WTC11 (cell line): Measurements from ENCODE around the gene ZNF451. TPM values are rescaled to one million over a fixed set of nuclear protein-coding genes. Genes with fewer than 3 reads are reported as not detected.

ENCODE experiments used
- ATAC-seq: fragments of 200-7000 bp; cut with Tn5 transposase; 2 replicates; pipeline ENCODE4 v1.10.0; 2021; ENCODE audit warnings: mild to moderate bottlenecking, moderate library complexity
- CTCF ChIA-PET: fragments of 300-600 bp; sonication (Branson Sonifier 250); formaldehyde crosslinking; loops from one replicate; lab custom pipeline; 2021; ENCODE audit warnings: antibody characterized with exemption; lab: Charles Lee
- POLR2A ChIA-PET: fragments of 350-600 bp; sonication (Branson Sonifier 250); formaldehyde crosslinking; loops from one replicate; lab custom pipeline; 2021; ENCODE audit warnings: antibody characterized with exemption; lab: Charles Lee
- DNase-seq: peaks from one replicate; pipeline ENCODE4 v3.0.0; 2021; ENCODE audit warnings: low spot score
- H3K27ac Mint-ChIP-seq: 2 replicates; pipeline ENCODE4 v1.8.0; 2021; ENCODE audit warnings: mixed read lengths
- H3K27me3 Mint-ChIP-seq: 2 replicates; pipeline ENCODE4 v1.8.0; 2021; ENCODE audit warnings: low read depth, mild to moderate bottlenecking, moderate library complexity, mixed read lengths
- H3K36me3 Mint-ChIP-seq: 2 replicates; pipeline ENCODE4 v1.8.0; 2021; ENCODE audit warnings: mixed read lengths
- H3K4me1 Mint-ChIP-seq: 2 replicates; pipeline ENCODE4 v1.8.0; 2022; ENCODE audit warnings: mixed read lengths
- H3K4me3 Mint-ChIP-seq: 2 replicates; pipeline ENCODE4 v1.8.0; 2021; ENCODE audit warnings: mild to moderate bottlenecking, moderate library complexity, mixed read lengths
- H3K9me3 Mint-ChIP-seq: 2 replicates; pipeline ENCODE4 v1.8.0; 2021; ENCODE audit warnings: mixed read lengths
- AFF4 ChIP-seq: sonication (generic); formaldehyde crosslinking; IDR thresholded peaks from 2 replicates; pipeline ENCODE4 v1.8.1; 2023; ENCODE audit warnings: mild to moderate bottlenecking, missing genetic modification reagents, borderline replicate concordance
- AR ChIP-seq: fragments of 250-450 bp; sonication (Bioruptor Pico); IDR thresholded peaks from 2 replicates; pipeline ENCODE4 v1.9.0; 2021; ENCODE audit warnings: mild to moderate bottlenecking
- ATF1 ChIP-seq: sonication (generic); formaldehyde crosslinking; IDR thresholded peaks from 2 replicates; pipeline ENCODE4 v1.8.1; 2023; ENCODE audit warnings: mild to moderate bottlenecking, moderate library complexity, missing genetic modification reagents
- ATF6 ChIP-seq: sonication (generic); formaldehyde crosslinking; IDR thresholded peaks from 2 replicates; pipeline ENCODE4 v1.8.1; 2023; ENCODE audit warnings: mild to moderate bottlenecking, missing genetic modification reagents
- CDX4 ChIP-seq: fragments of 250-450 bp; sonication (Bioruptor Pico); IDR thresholded peaks from 2 replicates; pipeline ENCODE4 v1.9.0; 2021; ENCODE audit warnings: moderate library complexity, mild to moderate bottlenecking, inconsistent platforms, borderline replicate concordance
- CREM ChIP-seq: sonication (generic); formaldehyde crosslinking; IDR thresholded peaks from 2 replicates; pipeline ENCODE4 v1.8.1; 2022; ENCODE audit warnings: mild to moderate bottlenecking, missing genetic modification reagents, moderate library complexity
- EMX1 ChIP-seq: fragments of 250-450 bp; sonication (Bioruptor Pico); IDR thresholded peaks from 2 replicates; pipeline ENCODE4 v1.8.0; 2021; ENCODE audit warnings: mild to moderate bottlenecking
- FOXP1 ChIP-seq: sonication (generic); formaldehyde crosslinking; IDR thresholded peaks from 2 replicates; pipeline ENCODE4 v1.8.0; 2022; ENCODE audit warnings: missing genetic modification reagents, mild to moderate bottlenecking, moderate library complexity, borderline replicate concordance
- IRF1 ChIP-seq: sonication (generic); formaldehyde crosslinking; IDR thresholded peaks from 2 replicates; pipeline ENCODE4 v1.8.0; 2023; ENCODE audit warnings: missing genetic modification reagents
- NFE2L1 ChIP-seq: sonication (generic); formaldehyde crosslinking; IDR thresholded peaks from 2 replicates; pipeline ENCODE4 v1.8.1; 2023; ENCODE audit warnings: missing genetic modification reagents
- NR3C1 ChIP-seq: sonication (generic); formaldehyde crosslinking; conservative IDR thresholded peaks from 2 replicates; pipeline ENCODE4 v1.8.1; 2023; ENCODE audit warnings: low read depth, mild to moderate bottlenecking, missing genetic modification reagents
- RORB ChIP-seq: fragments of 250-450 bp; sonication (Bioruptor Pico); IDR thresholded peaks from 2 replicates; pipeline ENCODE4 v1.9.0; 2021; ENCODE audit warnings: mild to moderate bottlenecking
- SP1 ChIP-seq: sonication (generic); formaldehyde crosslinking; conservative IDR thresholded peaks from 2 replicates; pipeline ENCODE4 v1.8.1; 2022; ENCODE audit warnings: missing genetic modification reagents
- USF1 ChIP-seq: sonication (generic); formaldehyde crosslinking; IDR thresholded peaks from 2 replicates; pipeline ENCODE4 v1.8.0; 2022; ENCODE audit warnings: mild to moderate bottlenecking, missing genetic modification reagents
- ZBTB21 ChIP-seq: sonication (generic); formaldehyde crosslinking; IDR thresholded peaks from 2 replicates; pipeline ENCODE4 v1.8.1; 2023; ENCODE audit warnings: mild to moderate bottlenecking, missing genetic modification reagents, borderline replicate concordance
- ZNF138 ChIP-seq: sonication (generic); formaldehyde crosslinking; conservative IDR thresholded peaks from 2 replicates; pipeline ENCODE4 v1.8.1; 2022; ENCODE audit warnings: mild to moderate bottlenecking, moderate library complexity, missing genetic modification reagents
- ZNF281 ChIP-seq: sonication (generic); formaldehyde crosslinking; IDR thresholded peaks from 2 replicates; pipeline ENCODE4 v1.8.0; 2023; ENCODE audit warnings: mild to moderate bottlenecking, missing genetic modification reagents
- ZNF423 ChIP-seq: fragments of 250-450 bp; sonication (Bioruptor Pico); IDR thresholded peaks from 2 replicates; pipeline ENCODE4 v2.1.2; 2022; ENCODE audit warnings: mild to moderate bottlenecking, moderate library complexity
- total RNA-seq: library from RNA; stranded (reverse); gene quantifications from 3 replicates; pipeline ENCODE4 v1.2.3, GENCODE V29; 2021

The ZNF451 gene
- total RNA-seq, 1 experiment from 2014 or later, result 55.4 TPM

GRCh38 chr6:57138026-57138425 is 48.0 kb downstream of the ZNF451 start:
- TF ChIP-seq RORB (no peak), ZNF138 (CRISPR knock-in tag) (no peak), FOXP1 (CRISPR knock-in tag) (no peak), ZNF423 (CRISPR knock-in tag) (no peak), ZBTB21 (no peak), ATF1 (CRISPR knock-in tag) (no peak), SP1 (CRISPR knock-in tag) (no peak), ZNF281 (CRISPR knock-in tag) (no peak), CDX4 (no peak), NFE2L1 (CRISPR knock-in tag) (no peak), AR (CRISPR knock-in tag) (no peak), CREM (CRISPR knock-in tag) (no peak), IRF1 (CRISPR knock-in tag) (no peak), USF1 (CRISPR knock-in tag) (no peak), EMX1 (CRISPR knock-in tag) (no peak), NR3C1 (CRISPR knock-in tag) (no peak), ATF6 (CRISPR knock-in tag) (no peak), AFF4 (CRISPR knock-in tag) (no peak)
- ATAC-seq, result no peak
- H3K4me1 Mint-ChIP-seq, result no peaks in the 10 kb centered on the region
- no peak overlapping the region for H3K27ac Mint-ChIP-seq
- ChIA-PET CTCF (interaction anchor here (0.6 kb wide), 1 partner anchor 118 kb away, joined by 3 read pairs; no protein-coding TSS in a partner anchor), POLR2A (no interaction called here)
- no peak for DNase-seq
- peaks cover 29% of the 10 kb centered on the region for H3K36me3 Mint-ChIP-seq
- no peaks in the 10 kb centered on the region for H3K9me3 Mint-ChIP-seq
- no peak overlapping the region for H3K4me3 Mint-ChIP-seq
- no peaks in the 10 kb centered on the region for H3K27me3 Mint-ChIP-seq
